ENCODE results near the gene KIF18A. TPM values are rescaled to one million over a fixed set of nuclear protein-coding genes. Genes with fewer than 3 reads are reported as not detected.

KIF18A gene
- total and polyA plus RNA-seq, 2 of the 13 experiments (the other 11 are each of a cell fraction or from before 2014, with no cell fraction given), result 3.4 to 14.4 TPM

DNA sequence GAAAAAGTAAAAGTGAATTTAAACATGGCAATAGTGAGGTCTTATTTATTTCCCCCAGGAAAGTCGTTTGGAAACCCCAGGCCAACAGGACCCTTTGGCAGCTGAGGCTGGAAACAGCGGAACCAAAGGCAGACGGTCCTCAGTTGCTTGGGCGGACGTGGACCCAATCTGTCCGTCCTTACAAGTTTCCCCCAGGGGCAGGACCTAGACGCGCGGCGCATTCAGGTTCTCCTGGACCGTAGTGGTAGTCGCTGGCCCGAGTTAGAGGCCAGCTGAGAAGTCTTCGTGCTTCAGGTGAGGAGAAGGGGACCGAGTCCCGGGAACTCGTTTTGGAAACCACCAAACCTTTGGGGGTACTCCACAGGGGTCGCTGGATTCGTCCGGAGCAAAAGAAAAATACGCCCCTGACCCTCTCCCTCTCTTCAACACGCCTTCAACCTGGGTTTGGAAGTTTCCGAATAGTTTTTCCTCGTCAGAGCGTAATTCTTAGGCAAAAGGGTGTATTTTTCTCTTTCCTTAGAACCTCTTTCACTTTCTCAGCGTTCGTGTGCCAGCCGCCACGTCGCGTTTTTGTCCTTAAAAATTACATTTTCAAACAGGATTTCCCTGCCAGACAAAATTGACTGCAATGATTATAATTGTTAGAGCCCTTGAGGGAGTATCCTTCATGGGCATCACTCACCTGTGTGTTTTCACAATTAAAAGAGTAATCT, 2.3 kb upstream of the KIF18A start (continued):
- peak; percentile 63; the same call in 1 of the 2 replicates for TF ChIP-seq ZFP1 (CRISPR knock-in tag; IDR thresholded peaks at IDR 0.05)
- 0 out of 2 replicates have a peak, but pooled peaks have one; percentile 54 for TF ChIP-seq WIZ (CRISPR knock-in tag; IDR thresholded peaks at IDR 0.05)
- TF ChIP-seq, protein P1, sequence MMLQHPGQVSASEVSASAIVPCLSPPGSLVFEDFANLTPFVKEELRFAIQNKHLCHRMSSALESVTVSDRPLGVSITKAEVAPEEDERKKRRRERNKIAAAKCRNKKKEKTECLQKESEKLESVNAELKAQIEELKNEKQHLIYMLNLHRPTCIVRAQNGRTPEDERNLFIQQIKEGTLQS (CRISPR knock-in tag; IDR thresholded peaks at IDR 0.05), result no peak
- 0 out of 2 replicates have a peak, but pooled peaks have one; percentile 43 for TF ChIP-seq ZSCAN25 (CRISPR knock-in tag; IDR thresholded peaks at IDR 0.05)
- no peak for TF ChIP-seq ZBTB3 (CRISPR knock-in tag; IDR thresholded peaks at IDR 0.05; ENCODE audit: borderline replicate concordance, low read depth)
- TF ChIP-seq POLR2A (IDR thresholded peaks at IDR 0.05; ENCODE audit: insufficient read depth in 1 of 2, low read depth in 2 of 2, low read length in 2 of 2), result peak; percentile 80 to 82
- TF ChIP-seq KLF15 (CRISPR knock-in tag; IDR thresholded peaks at IDR 0.05; ENCODE audit: borderline replicate concordance), result peak; percentile 92; the same call in 1 of the 2 replicates
- TF ChIP-seq, protein P2, sequence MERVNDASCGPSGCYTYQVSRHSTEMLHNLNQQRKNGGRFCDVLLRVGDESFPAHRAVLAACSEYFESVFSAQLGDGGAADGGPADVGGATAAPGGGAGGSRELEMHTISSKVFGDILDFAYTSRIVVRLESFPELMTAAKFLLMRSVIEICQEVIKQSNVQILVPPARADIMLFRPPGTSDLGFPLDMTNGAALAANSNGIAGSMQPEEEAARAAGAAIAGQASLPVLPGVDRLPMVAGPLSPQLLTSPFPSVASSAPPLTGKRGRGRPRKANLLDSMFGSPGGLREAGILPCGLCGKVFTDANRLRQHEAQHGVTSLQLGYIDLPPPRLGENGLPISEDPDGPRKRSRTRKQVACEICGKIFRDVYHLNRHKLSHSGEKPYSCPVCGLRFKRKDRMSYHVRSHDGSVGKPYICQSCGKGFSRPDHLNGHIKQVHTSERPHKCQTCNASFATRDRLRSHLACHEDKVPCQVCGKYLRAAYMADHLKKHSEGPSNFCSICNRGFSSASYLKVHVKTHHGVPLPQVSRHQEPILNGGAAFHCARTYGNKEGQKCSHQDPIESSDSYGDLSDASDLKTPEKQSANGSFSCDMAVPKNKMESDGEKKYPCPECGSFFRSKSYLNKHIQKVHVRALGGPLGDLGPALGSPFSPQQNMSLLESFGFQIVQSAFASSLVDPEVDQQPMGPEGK (CRISPR knock-in tag; IDR thresholded peaks at IDR 0.05), result peak; percentile 67
- peak; percentile 92 for TF ChIP-seq HOXA5 (CRISPR knock-in tag; IDR thresholded peaks at IDR 0.05)
- peak; percentile 93 for TF ChIP-seq PHF21A (CRISPR knock-in tag; IDR thresholded peaks at IDR 0.05)
- TF ChIP-seq TP53 (CRISPR knock-in tag; conservative IDR thresholded peaks at IDR 0.05), result 0 out of 2 replicates have a peak, but pooled peaks have one; percentile 91
- TF ChIP-seq, protein P3, sequence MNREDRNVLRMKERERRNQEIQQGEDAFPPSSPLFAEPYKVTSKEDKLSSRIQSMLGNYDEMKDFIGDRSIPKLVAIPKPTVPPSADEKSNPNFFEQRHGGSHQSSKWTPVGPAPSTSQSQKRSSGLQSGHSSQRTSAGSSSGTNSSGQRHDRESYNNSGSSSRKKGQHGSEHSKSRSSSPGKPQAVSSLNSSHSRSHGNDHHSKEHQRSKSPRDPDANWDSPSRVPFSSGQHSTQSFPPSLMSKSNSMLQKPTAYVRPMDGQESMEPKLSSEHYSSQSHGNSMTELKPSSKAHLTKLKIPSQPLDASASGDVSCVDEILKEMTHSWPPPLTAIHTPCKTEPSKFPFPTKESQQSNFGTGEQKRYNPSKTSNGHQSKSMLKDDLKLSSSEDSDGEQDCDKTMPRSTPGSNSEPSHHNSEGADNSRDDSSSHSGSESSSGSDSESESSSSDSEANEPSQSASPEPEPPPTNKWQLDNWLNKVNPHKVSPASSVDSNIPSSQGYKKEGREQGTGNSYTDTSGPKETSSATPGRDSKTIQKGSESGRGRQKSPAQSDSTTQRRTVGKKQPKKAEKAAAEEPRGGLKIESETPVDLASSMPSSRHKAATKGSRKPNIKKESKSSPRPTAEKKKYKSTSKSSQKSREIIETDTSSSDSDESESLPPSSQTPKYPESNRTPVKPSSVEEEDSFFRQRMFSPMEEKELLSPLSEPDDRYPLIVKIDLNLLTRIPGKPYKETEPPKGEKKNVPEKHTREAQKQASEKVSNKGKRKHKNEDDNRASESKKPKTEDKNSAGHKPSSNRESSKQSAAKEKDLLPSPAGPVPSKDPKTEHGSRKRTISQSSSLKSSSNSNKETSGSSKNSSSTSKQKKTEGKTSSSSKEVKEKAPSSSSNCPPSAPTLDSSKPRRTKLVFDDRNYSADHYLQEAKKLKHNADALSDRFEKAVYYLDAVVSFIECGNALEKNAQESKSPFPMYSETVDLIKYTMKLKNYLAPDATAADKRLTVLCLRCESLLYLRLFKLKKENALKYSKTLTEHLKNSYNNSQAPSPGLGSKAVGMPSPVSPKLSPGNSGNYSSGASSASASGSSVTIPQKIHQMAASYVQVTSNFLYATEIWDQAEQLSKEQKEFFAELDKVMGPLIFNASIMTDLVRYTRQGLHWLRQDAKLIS (CRISPR knock-in tag; IDR thresholded peaks at IDR 0.05), result no peak
- TF ChIP-seq TBX2 (CRISPR knock-in tag; IDR thresholded peaks at IDR 0.05; ENCODE audit: borderline replicate concordance), result peak; percentile 60
- TF ChIP-seq JDP2 (CRISPR knock-in tag; IDR thresholded peaks at IDR 0.05; ENCODE audit: borderline replicate concordance), result no peak
- TF ChIP-seq MEIS2 (CRISPR knock-in tag; IDR thresholded peaks at IDR 0.05), result peak; percentile 93
- TF ChIP-seq ZFY (CRISPR knock-in tag; IDR thresholded peaks at IDR 0.05), result peak; percentile 98
- peak; percentile 94 for TF ChIP-seq ZNF501 (CRISPR knock-in tag; IDR thresholded peaks at IDR 0.05)
- TF ChIP-seq, protein P4, sequence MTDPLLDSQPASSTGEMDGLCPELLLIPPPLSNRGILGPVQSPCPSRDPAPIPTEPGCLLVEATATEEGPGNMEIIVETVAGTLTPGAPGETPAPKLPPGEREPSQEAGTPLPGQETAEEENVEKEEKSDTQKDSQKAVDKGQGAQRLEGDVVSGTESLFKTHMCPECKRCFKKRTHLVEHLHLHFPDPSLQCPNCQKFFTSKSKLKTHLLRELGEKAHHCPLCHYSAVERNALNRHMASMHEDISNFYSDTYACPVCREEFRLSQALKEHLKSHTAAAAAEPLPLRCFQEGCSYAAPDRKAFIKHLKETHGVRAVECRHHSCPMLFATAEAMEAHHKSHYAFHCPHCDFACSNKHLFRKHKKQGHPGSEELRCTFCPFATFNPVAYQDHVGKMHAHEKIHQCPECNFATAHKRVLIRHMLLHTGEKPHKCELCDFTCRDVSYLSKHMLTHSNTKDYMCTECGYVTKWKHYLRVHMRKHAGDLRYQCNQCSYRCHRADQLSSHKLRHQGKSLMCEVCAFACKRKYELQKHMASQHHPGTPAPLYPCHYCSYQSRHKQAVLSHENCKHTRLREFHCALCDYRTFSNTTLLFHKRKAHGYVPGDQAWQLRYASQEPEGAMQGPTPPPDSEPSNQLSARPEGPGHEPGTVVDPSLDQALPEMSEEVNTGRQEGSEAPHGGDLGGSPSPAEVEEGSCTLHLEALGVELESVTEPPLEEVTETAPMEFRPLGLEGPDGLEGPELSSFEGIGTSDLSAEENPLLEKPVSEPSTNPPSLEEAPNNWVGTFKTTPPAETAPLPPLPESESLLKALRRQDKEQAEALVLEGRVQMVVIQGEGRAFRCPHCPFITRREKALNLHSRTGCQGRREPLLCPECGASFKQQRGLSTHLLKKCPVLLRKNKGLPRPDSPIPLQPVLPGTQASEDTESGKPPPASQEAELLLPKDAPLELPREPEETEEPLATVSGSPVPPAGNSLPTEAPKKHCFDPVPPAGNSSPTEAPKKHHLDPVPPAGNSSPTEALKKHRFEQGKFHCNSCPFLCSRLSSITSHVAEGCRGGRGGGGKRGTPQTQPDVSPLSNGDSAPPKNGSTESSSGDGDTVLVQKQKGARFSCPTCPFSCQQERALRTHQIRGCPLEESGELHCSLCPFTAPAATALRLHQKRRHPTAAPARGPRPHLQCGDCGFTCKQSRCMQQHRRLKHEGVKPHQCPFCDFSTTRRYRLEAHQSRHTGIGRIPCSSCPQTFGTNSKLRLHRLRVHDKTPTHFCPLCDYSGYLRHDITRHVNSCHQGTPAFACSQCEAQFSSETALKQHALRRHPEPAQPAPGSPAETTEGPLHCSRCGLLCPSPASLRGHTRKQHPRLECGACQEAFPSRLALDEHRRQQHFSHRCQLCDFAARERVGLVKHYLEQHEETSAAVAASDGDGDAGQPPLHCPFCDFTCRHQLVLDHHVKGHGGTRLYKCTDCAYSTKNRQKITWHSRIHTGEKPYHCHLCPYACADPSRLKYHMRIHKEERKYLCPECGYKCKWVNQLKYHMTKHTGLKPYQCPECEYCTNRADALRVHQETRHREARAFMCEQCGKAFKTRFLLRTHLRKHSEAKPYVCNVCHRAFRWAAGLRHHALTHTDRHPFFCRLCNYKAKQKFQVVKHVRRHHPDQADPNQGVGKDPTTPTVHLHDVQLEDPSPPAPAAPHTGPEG (CRISPR knock-in tag; IDR thresholded peaks at IDR 0.05), result peak; percentile 90
